ENCODE results near the gene ZSWIM4.

ZSWIM4 gene

GRCh38 chr19:13819238-13819637 is 24.0 kb downstream of the ZSWIM4 start:
- no peaks in the 10 kb centered on the region for H3K4me1 ChIP-seq (ENCODE audit: control insufficient read depth, insufficient read depth, low read length)
- H3K27me3 ChIP-seq (ENCODE audit: control insufficient read depth, insufficient read depth, low read length) = no peaks in the 10 kb centered on the region
- H3K9ac ChIP-seq (ENCODE audit: low read depth, low read length) = no peak overlapping the region
- no peak overlapping the region for H3K4me3 ChIP-seq (ENCODE audit: low read depth, low read length)
- no peaks in the 10 kb centered on the region for H3K9me3 ChIP-seq (ENCODE audit: control insufficient read depth, insufficient read depth, low read length)
- peaks cover 11% of the 10 kb centered on the region for H3K36me3 ChIP-seq (ENCODE audit: control insufficient read depth, insufficient read depth, low read length)

GRCh38 chr19:13821292-13821691 is 26.0 kb downstream of the ZSWIM4 start:
- Histone ChIP-seq H3K9ac (ENCODE audit: low read depth, low read length) (no peak overlapping the region), H3K4me1 (ENCODE audit: control insufficient read depth, insufficient read depth, low read length) (no peaks in the 10 kb centered on the region), H3K4me3 (ENCODE audit: low read depth, low read length) (no peak overlapping the region), H3K36me3 (ENCODE audit: control insufficient read depth, insufficient read depth, low read length) (peaks cover 5% of the 10 kb centered on the region), H3K27me3 (ENCODE audit: control insufficient read depth, insufficient read depth, low read length) (no peaks in the 10 kb centered on the region), H3K9me3 (ENCODE audit: control insufficient read depth, insufficient read depth, low read length) (no peaks in the 10 kb centered on the region)

DNA sequence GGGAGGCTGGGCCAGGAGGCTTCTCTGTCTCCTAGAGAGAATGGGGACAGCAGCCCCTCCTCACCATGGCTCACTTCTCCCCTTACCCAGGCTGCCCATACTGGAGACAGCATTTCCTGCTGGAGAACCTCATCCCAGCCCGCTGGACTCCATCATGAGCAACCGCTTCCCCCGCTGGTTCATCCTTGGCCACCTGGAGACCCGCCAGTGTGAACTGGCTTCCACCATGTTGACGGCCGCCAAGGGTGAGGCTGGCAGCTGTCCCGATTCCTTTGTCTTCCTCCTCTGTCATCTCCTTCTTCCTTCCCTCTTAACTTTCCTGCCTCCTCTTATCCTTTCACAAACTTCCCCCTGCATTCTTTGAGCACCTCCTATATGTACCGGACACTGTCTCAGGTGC is 28.0 kb downstream of the ZSWIM4 start:
- Histone ChIP-seq H3K27me3 (ENCODE audit: control insufficient read depth, insufficient read depth, low read length) (no peaks in the 10 kb centered on the region), H3K36me3 (ENCODE audit: control insufficient read depth, insufficient read depth, low read length) (peaks cover 9% of the 10 kb centered on the region), H3K4me1 (ENCODE audit: control insufficient read depth, insufficient read depth, low read length) (no peaks in the 10 kb centered on the region), H3K9me3 (ENCODE audit: control insufficient read depth, insufficient read depth, low read length) (no peaks in the 10 kb centered on the region), H3K9ac (ENCODE audit: low read depth, low read length) (no peak overlapping the region), H3K4me3 (ENCODE audit: low read depth, low read length) (no peak overlapping the region)

- Histone ChIP-seq H3K4me1 (ENCODE audit: control insufficient read depth, insufficient read depth, low read length) (no peaks in the 10 kb centered on the region), H3K27me3 (ENCODE audit: control insufficient read depth, insufficient read depth, low read length) (no peaks in the 10 kb centered on the region), H3K9me3 (ENCODE audit: control insufficient read depth, insufficient read depth, low read length) (no peaks in the 10 kb centered on the region), H3K9ac (ENCODE audit: low read depth, low read length) (no peak overlapping the region), H3K4me3 (ENCODE audit: low read depth, low read length) (no peak overlapping the region), H3K36me3 (ENCODE audit: control insufficient read depth, insufficient read depth, low read length) (peaks cover 13% of the 10 kb centered on the region)
These were observed 28.7 kb downstream of the ZSWIM4 start for GRCh38 chr19:13823901-13824300.

- H3K36me3 ChIP-seq (ENCODE audit: control insufficient read depth, insufficient read depth, low read length) = peaks cover 13% of the 10 kb centered on the region
- no peaks in the 10 kb centered on the region for H3K4me1 ChIP-seq (ENCODE audit: control insufficient read depth, insufficient read depth, low read length)
- H3K9me3 ChIP-seq (ENCODE audit: control insufficient read depth, insufficient read depth, low read length) = no peaks in the 10 kb centered on the region
- no peak overlapping the region for H3K4me3 ChIP-seq (ENCODE audit: low read depth, low read length)
- H3K9ac ChIP-seq (ENCODE audit: low read depth, low read length) = no peak overlapping the region
- no peaks in the 10 kb centered on the region for H3K27me3 ChIP-seq (ENCODE audit: control insufficient read depth, insufficient read depth, low read length)
These were observed 29.5 kb downstream of the ZSWIM4 start for GRCh38 chr19:13824703-13825102.

DNA sequence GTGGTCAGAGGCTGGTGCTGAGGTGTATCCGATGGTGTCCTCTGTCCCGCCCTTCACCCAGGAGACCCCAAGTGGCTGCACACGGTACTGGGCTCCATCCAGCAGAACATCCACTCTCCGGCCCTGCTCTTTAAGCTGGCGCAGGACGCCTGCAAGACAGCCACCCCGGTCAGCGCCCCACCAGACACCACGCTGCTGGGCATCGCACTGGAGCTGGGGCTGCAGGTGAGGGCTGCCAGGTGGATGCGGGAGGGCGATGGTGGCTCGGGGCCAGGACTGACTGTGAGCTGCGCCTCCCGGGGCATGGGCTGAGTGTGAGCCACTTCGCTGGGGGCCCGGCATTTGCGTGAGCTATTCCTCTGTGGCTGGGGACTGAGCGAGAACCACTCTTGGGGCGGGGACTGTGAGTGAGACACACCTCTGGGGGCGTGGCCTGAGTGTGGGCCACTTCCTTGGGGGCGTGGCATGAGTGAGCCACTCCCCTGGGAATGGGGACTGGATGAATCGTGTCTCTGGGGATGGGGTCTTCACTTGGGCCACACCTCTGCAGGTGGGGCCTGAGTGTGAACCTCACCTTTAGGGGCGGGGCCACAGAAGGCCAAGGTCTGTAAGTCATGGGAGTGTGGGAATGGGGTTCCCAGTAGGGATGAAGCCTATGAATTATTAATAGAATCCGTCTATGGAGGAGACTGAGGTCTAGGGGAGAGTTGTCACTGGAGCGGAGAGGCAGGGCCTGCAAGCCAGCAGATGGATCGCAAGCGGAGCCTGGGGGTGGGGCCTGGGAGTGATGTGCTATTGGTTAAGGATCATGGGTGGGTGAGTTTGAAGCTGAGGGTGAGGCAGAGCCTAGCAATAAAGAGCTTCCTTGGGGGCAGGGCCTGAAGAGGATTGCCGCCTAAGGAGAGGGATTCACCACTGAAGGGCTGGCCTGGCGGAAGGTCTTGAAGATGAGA is 30.5 kb downstream of the ZSWIM4 start:
- no peaks in the 10 kb centered on the region for H3K27me3 ChIP-seq (ENCODE audit: control insufficient read depth, insufficient read depth, low read length)
- no peaks in the 10 kb centered on the region for H3K4me1 ChIP-seq (ENCODE audit: control insufficient read depth, insufficient read depth, low read length)
- no peaks in the 10 kb centered on the region for H3K9me3 ChIP-seq (ENCODE audit: control insufficient read depth, insufficient read depth, low read length)
- no peak overlapping the region for H3K9ac ChIP-seq (ENCODE audit: low read depth, low read length)
- peaks cover 15% of the 10 kb centered on the region for H3K36me3 ChIP-seq (ENCODE audit: control insufficient read depth, insufficient read depth, low read length)
- H3K4me3 ChIP-seq (ENCODE audit: low read depth, low read length) = peak overlapping the region; percentile 39

- no peaks in the 10 kb centered on the region for H3K27me3 ChIP-seq (ENCODE audit: control insufficient read depth, insufficient read depth, low read length)
These were observed 31.5 kb downstream of the ZSWIM4 start for GRCh38 chr19:13826652-13827235.

GRCh38 chr19:13827656-13828055 is 32.4 kb downstream of the ZSWIM4 start:
- Histone ChIP-seq H3K9ac (ENCODE audit: low read depth, low read length) (no peak overlapping the region), H3K27me3 (ENCODE audit: control insufficient read depth, insufficient read depth, low read length) (no peaks in the 10 kb centered on the region), H3K4me3 (ENCODE audit: low read depth, low read length) (no peak overlapping the region), H3K9me3 (ENCODE audit: control insufficient read depth, insufficient read depth, low read length) (no peaks in the 10 kb centered on the region), H3K36me3 (ENCODE audit: control insufficient read depth, insufficient read depth, low read length) (peaks cover 15% of the 10 kb centered on the region), H3K4me1 (ENCODE audit: control insufficient read depth, insufficient read depth, low read length) (no peaks in the 10 kb centered on the region)

More at GRCh38 chr19:13826652-13827235, 31.5 kb downstream of the ZSWIM4 start:
- peaks cover 15% of the 10 kb centered on the region for H3K36me3 ChIP-seq (ENCODE audit: control insufficient read depth, insufficient read depth, low read length)
- H3K9me3 ChIP-seq (ENCODE audit: control insufficient read depth, insufficient read depth, low read length) = no peaks in the 10 kb centered on the region
- H3K4me1 ChIP-seq (ENCODE audit: control insufficient read depth, insufficient read depth, low read length) = no peaks in the 10 kb centered on the region
- H3K4me3 ChIP-seq (ENCODE audit: low read depth, low read length) = no peak overlapping the region
- no peak overlapping the region for H3K9ac ChIP-seq (ENCODE audit: low read depth, low read length)

GRCh38 chr19:13830114-13830740 is 35.0 kb downstream of the ZSWIM4 start:
- Histone ChIP-seq H3K27me3 (ENCODE audit: control insufficient read depth, insufficient read depth, low read length) (no peaks in the 10 kb centered on the region), H3K4me3 (ENCODE audit: low read depth, low read length) (no peak overlapping the region), H3K36me3 (ENCODE audit: control insufficient read depth, insufficient read depth, low read length) (peaks cover 12% of the 10 kb centered on the region)

GRCh38 chr19:13830741-13831536 is 35.7 kb downstream of the ZSWIM4 start:
- Histone ChIP-seq H3K36me3 (ENCODE audit: control insufficient read depth, insufficient read depth, low read length) (peaks cover 12% of the 10 kb centered on the region), H3K4me1 (ENCODE audit: control insufficient read depth, insufficient read depth, low read length) (no peaks in the 10 kb centered on the region), H3K4me3 (ENCODE audit: low read depth, low read length) (no peak overlapping the region), H3K9ac (ENCODE audit: low read depth, low read length) (no peak overlapping the region), H3K27me3 (ENCODE audit: control insufficient read depth, insufficient read depth, low read length) (no peaks in the 10 kb centered on the region), H3K9me3 (ENCODE audit: control insufficient read depth, insufficient read depth, low read length) (no peaks in the 10 kb centered on the region)

More at GRCh38 chr19:13830114-13830740, 35.0 kb downstream of the ZSWIM4 start:
- H3K9ac ChIP-seq (ENCODE audit: low read depth, low read length) = no peak overlapping the region
- no peaks in the 10 kb centered on the region for H3K4me1 ChIP-seq (ENCODE audit: control insufficient read depth, insufficient read depth, low read length)
- H3K9me3 ChIP-seq (ENCODE audit: control insufficient read depth, insufficient read depth, low read length) = no peaks in the 10 kb centered on the region

Measured in iPS-15b (cell line).